B cell (primary cell): ENCODE measurements around the gene SEC63. TPM values are rescaled to one million over a fixed set of nuclear protein-coding genes. Genes with fewer than 3 reads are reported as not detected.

ENCODE experiments used
- ATAC-seq: fragments of 200-7000 bp; cut with Tn5 transposase; one replicate; pipeline ENCODE4 v1.10.0; 2021; ENCODE audit warnings: low read depth, mild to moderate bottlenecking, moderate number of reproducible peaks, moderate library complexity
- CTCF ChIA-PET: fragments of 350-600 bp; sonication (Branson Sonifier 250); formaldehyde crosslinking; loops from one replicate; lab custom pipeline; 2021; ENCODE audit warnings: antibody characterized with exemption, inconsistent platforms; lab: Charles Lee
- POLR2A ChIA-PET: fragments of 350-600 bp; sonication (Branson Sonifier 250); formaldehyde crosslinking; loops from one replicate; lab custom pipeline; 2021; ENCODE audit warnings: antibody characterized with exemption; lab: Charles Lee
- DNase-seq: peaks from one replicate; pipeline ENCODE4 v3.0.0; 2013
- H2AFZ ChIP-seq: 2 replicates; pipeline ENCODE4 v1.6.1; 2012; ENCODE audit warnings: mild to moderate bottlenecking, low read depth, low read length; ENCODE audit not compliant: insufficient read depth, poor library complexity, severe bottlenecking
- H3K27ac ChIP-seq, 2 donors: 1 replicate in 1 of 2; 2 replicates in 1 of 2; pipeline ENCODE4 v1.5.1; 2012 to 2013; ENCODE audit warnings: low read length in 2 of 2, mild to moderate bottlenecking in 2 of 2, moderate library complexity in 1 of 2
- H3K27me3 ChIP-seq, 4 experiments: fragments of 200-600 bp in 1 of 4; sonication (generic) in 1 of 4; replicated peaks in 1 of 4; 1 replicate in 2 of 4; 2 replicates in 2 of 4; pipeline versions ENCODE4 v1.6.1 to v1.7.0; 2013 to 2016; ENCODE audit warnings: low read length in 3 of 4, mild to moderate bottlenecking in 2 of 4, mixed read lengths in 1 of 4, moderate library complexity in 1 of 4; ENCODE audit not compliant: insufficient read depth in 4 of 4, control insufficient read depth in 3 of 4; ENCODE audit errors: control extremely low read depth in 1 of 4
- H3K36me3 ChIP-seq, 2 experiments: replicated peaks in 1 of 2; 1 replicate in 1 of 2; 2 replicates in 1 of 2; pipeline versions ENCODE4 v1.6.1 to v1.7.1; 2013; ENCODE audit warnings: low read length in 1 of 2; ENCODE audit not compliant: insufficient read depth in 2 of 2, control insufficient read depth in 1 of 2; ENCODE audit errors: control extremely low read depth in 1 of 2, extremely low read depth in 1 of 2
- H3K4me1 ChIP-seq, 2 donors: fragments of 200-600 bp in 1 of 2; sonication (generic) in 1 of 2; 1 replicate in 1 of 2; 2 replicates in 1 of 2; pipeline versions ENCODE4 v1.5.1 to v1.6.1; 2013 to 2017; ENCODE audit warnings: low read length in 2 of 2; ENCODE audit not compliant: control insufficient read depth in 2 of 2, insufficient read depth in 2 of 2
- H3K4me2 ChIP-seq: replicated peaks from 2 replicates; pipeline ENCODE3; 2012; ENCODE audit warnings: mild to moderate bottlenecking, low read depth, low read length; ENCODE audit not compliant: poor library complexity, severe bottlenecking
- H3K4me3 ChIP-seq, 5 experiments: fragments of 200-600 bp in 1 of 5; sonication (generic) in 1 of 5; 1 replicate in 3 of 5; 2 replicates in 2 of 5; pipeline versions ENCODE4 v1.5.1 to v1.7.0; 2011 to 2016; ENCODE audit warnings: low read length in 4 of 5, mild to moderate bottlenecking in 4 of 5, low read depth in 2 of 5, control low read depth in 1 of 5, moderate library complexity in 1 of 5; ENCODE audit not compliant: insufficient read depth in 1 of 5; ENCODE audit errors: control extremely low read depth in 1 of 5, extremely low read depth in 1 of 5
- H3K79me2 ChIP-seq: fragments of 200-600 bp; sonication (generic); one replicate; pipeline ENCODE4 v1.6.0; 2016; ENCODE audit warnings: low read length; ENCODE audit not compliant: control insufficient read depth, insufficient read depth
- H3K9ac ChIP-seq: fragments of 200-600 bp; sonication (generic); 2 replicates; pipeline ENCODE4 v1.6.1; 2017; ENCODE audit warnings: mild to moderate bottlenecking, low read length, moderate library complexity
- H3K9me3 ChIP-seq, 3 donors: one replicate each; pipeline versions ENCODE4 v1.6.1 to v1.7.1; 2013; ENCODE audit warnings: low read length in 2 of 3; ENCODE audit not compliant: control insufficient read depth in 2 of 3, insufficient read depth in 1 of 3; ENCODE audit errors: control extremely low read depth in 1 of 3
- H4K20me1 ChIP-seq: 2 replicates; pipeline ENCODE4 v1.6.0; 2012; ENCODE audit warnings: mild to moderate bottlenecking, low read length; ENCODE audit not compliant: insufficient read depth, control insufficient read depth, poor library complexity, severe bottlenecking
- H3K27ac Mint-ChIP-seq: one replicate; pipeline ENCODE4 v1.8.0; 2021; ENCODE audit warnings: mixed read lengths
- H3K27me3 Mint-ChIP-seq: one replicate; pipeline ENCODE4 v1.8.0; 2021; ENCODE audit warnings: mixed read lengths
- H3K4me1 Mint-ChIP-seq: one replicate; pipeline ENCODE4 v1.8.0; 2021; ENCODE audit warnings: mixed read lengths
- H3K4me3 Mint-ChIP-seq: one replicate; pipeline ENCODE4 v1.8.0; 2021; ENCODE audit warnings: mixed read lengths
- H3K9me3 Mint-ChIP-seq: one replicate; pipeline ENCODE4 v1.8.0; 2022; ENCODE audit warnings: mixed read lengths; ENCODE audit not compliant: insufficient read depth
- CTCF ChIP-seq: fragments of 200-600 bp; IDR thresholded peaks from one replicate; pipeline ENCODE4 v1.8.0; 2022; ENCODE audit warnings: antibody characterized with exemption, mild to moderate bottlenecking
- EZH2 ChIP-seq: IDR thresholded peaks from 2 replicates; pipeline ENCODE4 v1.6.1; 2012; ENCODE audit warnings: borderline replicate concordance, low read depth, mild to moderate bottlenecking, moderate library complexity, low read length; ENCODE audit not compliant: insufficient read depth, poor library complexity, severe bottlenecking
- WGBS: methylation state at CpG from one replicate; pipeline ENCODE4 v1.1.5; 2013; ENCODE audit warnings: missing lambda C conversion rate; ENCODE audit not compliant: insufficient coverage; 5-methylcytosine and 5-hydroxymethylcytosine counted together
- intact Hi-C: fragments of 100-400 bp; cut with micrococcal nuclease; formaldehyde crosslinking; loops from one replicate; pipeline ENCODE4 v1.10.0; 2022
- polyA plus RNA-seq: library from polyadenylated mRNA; depleted of rRNA; stranded (reverse); fragments of >200 nt; gene quantifications from 2 replicates; pipeline ENCODE4 v1.2.3, GENCODE V29; 2012
- total RNA-seq, 2 donors: library from RNA; stranded (reverse); fragments of 120-200 nt in 1 of 2; gene quantifications; 1 replicate in 1 of 2; 2 replicates in 1 of 2; pipeline versions ENCODE4 v1.2.3 to v1.2.4, GENCODE V29; 2013 to 2022

The SEC63 gene
- total and polyA plus RNA-seq, 2 donors (not counting 1 experiment from before 2014, with no cell fraction given): 12.5 to 79.5 TPM

GRCh38 chr6:107864226-107865127, 93.5 kb downstream of the SEC63 start:
- Histone ChIP-seq H3K9me3 (no peaks in the 10 kb centered on the region), H3K4me3 (no peak overlapping the region), H3K27ac (no peak overlapping the region), H3K4me2 (no peak overlapping the region), H3K9ac (no peak overlapping the region), H4K20me1 (no peaks in the 10 kb centered on the region), H3K27me3 (no peaks in the 10 kb centered on the region), H3K79me2 (no peaks in the 10 kb centered on the region), H3K36me3 (no peaks in the 10 kb centered on the region), H3K4me1 (peaks cover 16 to 23% of the 10 kb centered on the region in 2 donors), H2AFZ (no peak overlapping the region)
- ChIA-PET CTCF (interaction anchor here (0.6 to 1.0 kb wide), 4 partner anchors 16 to 547 kb away, joined by 3 to 7 read pairs (median 4); no protein-coding TSS in a partner anchor), POLR2A (interaction anchor here (0.7 kb wide), 1 partner anchor 527 kb away, joined by 5 read pairs; no protein-coding TSS in a partner anchor)
- Mint-ChIP-seq H3K9me3 (no peaks in the 10 kb centered on the region), H3K27me3 (peaks cover 7% of the 10 kb centered on the region), H3K4me3 (no peak overlapping the region), H3K27ac (no peak overlapping the region), H3K4me1 (peaks cover 24% of the 10 kb centered on the region)
- no peak for ATAC-seq
- no peak for TF ChIP-seq CTCF
- no peak for TF ChIP-seq EZH2
- intact Hi-C loops: no loop called here
- DNase-seq: no peak
- WGBS: 67% methylated on average over 1 of the region's 5 CpGs

GRCh38 chr6:107862383-107862782, 95.6 kb downstream of the SEC63 start:
- POLR2A ChIA-PET: no interaction called here
- no peak overlapping the region for H3K27ac Mint-ChIP-seq

More at GRCh38 chr6:107862383-107862782, 95.6 kb downstream of the SEC63 start:
- Histone ChIP-seq H3K4me3 (no peak overlapping the region), H3K4me1 (peaks cover 5 to 9% of the 10 kb centered on the region in 2 donors), H3K9ac (no peak overlapping the region), H3K4me2 (no peak overlapping the region), H2AFZ (no peak overlapping the region), H3K36me3 (no peaks in the 10 kb centered on the region), H3K9me3 (no peaks in the 10 kb centered on the region), H3K79me2 (no peaks in the 10 kb centered on the region), H4K20me1 (no peaks in the 10 kb centered on the region), H3K27ac (no peak overlapping the region), H3K27me3 (no peaks in the 10 kb centered on the region)
- ATAC-seq (no peak), DNase-seq (no peak)
- intact Hi-C loops: no loop called here
- CTCF ChIA-PET: no interaction called here
- Mint-ChIP-seq H3K9me3 (no peaks in the 10 kb centered on the region), H3K27me3 (peaks cover 7% of the 10 kb centered on the region), H3K4me1 (peaks cover 8% of the 10 kb centered on the region), H3K4me3 (no peak overlapping the region)
- TF ChIP-seq EZH2: no peak
- no peak for TF ChIP-seq CTCF
